Calu3 (cell line): Measurements from ENCODE around the gene CPA1. TPM values are rescaled to one million over a fixed set of nuclear protein-coding genes. Genes with fewer than 3 reads are reported as not detected.

Source experiments
- BruUV-seq: library from RNA; stranded (reverse); fragments of 400-500 nt; replicated peaks from 2 replicates; lab custom pipeline; 2021; lab: Mats Ljungman, UMichigan
- CTCF ChIA-PET: fragments of 300-600 bp; sonication (Branson Sonifier 250); formaldehyde crosslinking; loops from one replicate; lab custom pipeline; 2022; ENCODE audit warnings: antibody characterized with exemption; lab: Charles Lee
- DNase-seq: peaks from one replicate; pipeline ENCODE4 v3.0.0; 2022
- H3K27ac Mint-ChIP-seq: one replicate; pipeline ENCODE4 v1.8.0; 2022; ENCODE audit warnings: mixed read lengths; ENCODE audit not compliant: unreplicated experiment
- H3K27me3 Mint-ChIP-seq: one replicate; pipeline ENCODE4 v1.8.0; 2022; ENCODE audit warnings: mixed read lengths; ENCODE audit not compliant: unreplicated experiment
- H3K36me3 Mint-ChIP-seq: one replicate; pipeline ENCODE4 v1.8.0; 2022; ENCODE audit warnings: mild to moderate bottlenecking, moderate library complexity, mixed read lengths; ENCODE audit not compliant: insufficient read depth, unreplicated experiment
- H3K4me1 Mint-ChIP-seq: one replicate; pipeline ENCODE4 v1.8.0; 2022; ENCODE audit warnings: mild to moderate bottlenecking, low read depth, mixed read lengths; ENCODE audit not compliant: unreplicated experiment
- H3K4me3 Mint-ChIP-seq: one replicate; pipeline ENCODE4 v1.8.0; 2022; ENCODE audit warnings: mild to moderate bottlenecking, low read depth, moderate library complexity, mixed read lengths; ENCODE audit not compliant: unreplicated experiment
- H3K9me3 Mint-ChIP-seq: one replicate; pipeline ENCODE4 v1.8.0; 2022; ENCODE audit warnings: low read depth, mixed read lengths; ENCODE audit not compliant: unreplicated experiment
- CTCF ChIP-seq: fragments of 200-600 bp; IDR thresholded peaks from one replicate; pipeline ENCODE4 v1.8.0; 2022; ENCODE audit warnings: antibody characterized with exemption; ENCODE audit not compliant: unreplicated experiment
- intact Hi-C: fragments of 100-400 bp; cut with micrococcal nuclease; formaldehyde crosslinking; loops from one replicate; pipeline ENCODE4 v1.10.0; 2022; ENCODE audit not compliant: unreplicated experiment
- total RNA-seq: library from RNA; stranded (reverse); gene quantifications from 2 replicates; pipeline ENCODE4 v1.2.3, GENCODE V29; 2022

Gene CPA1
- total RNA-seq, 1 experiment from 2014 or later = not detected

GRCh38 chr7:130362251-130362816 is 18.0 kb upstream of the CPA1 start:
- Mint-ChIP-seq H3K27ac (no peak overlapping the region), H3K4me1 (peaks cover 18% of the 10 kb centered on the region), H3K27me3 (no peaks in the 10 kb centered on the region), H3K4me3 (no peak overlapping the region), H3K9me3 (peaks cover 7% of the 10 kb centered on the region), H3K36me3 (no peaks in the 10 kb centered on the region)
- intact Hi-C loops = no loop called here
- CTCF ChIA-PET = no interaction called here
- no peak for TF ChIP-seq CTCF
- DNase-seq = no peak
- no TSS peak for BruUV-seq

GRCh38 chr7:130363026-130363847 is 17.1 kb upstream of the CPA1 start:
- no peak for TF ChIP-seq CTCF
- peak; percentile 71 for DNase-seq
- no TSS peak for BruUV-seq
- peaks cover 16% of the 10 kb centered on the region for H3K4me1 Mint-ChIP-seq
- H3K36me3 Mint-ChIP-seq = no peaks in the 10 kb centered on the region
- CTCF ChIA-PET = interaction anchor here (0.6 kb wide), 1 partner anchor 187 kb away, joined by 3 read pairs; no protein-coding TSS in a partner anchor
- no peak overlapping the region for H3K4me3 Mint-ChIP-seq
- H3K27ac Mint-ChIP-seq = peak overlapping the region; percentile 15
- intact Hi-C loops = no loop called here
- no peaks in the 10 kb centered on the region for H3K27me3 Mint-ChIP-seq
- peaks cover 7% of the 10 kb centered on the region for H3K9me3 Mint-ChIP-seq

- DNase-seq = no peak
- CTCF ChIA-PET = no interaction called here
- Mint-ChIP-seq H3K4me1 (peaks cover 16% of the 10 kb centered on the region), H3K4me3 (no peak overlapping the region), H3K36me3 (no peaks in the 10 kb centered on the region), H3K27me3 (no peaks in the 10 kb centered on the region), H3K9me3 (peaks cover 6% of the 10 kb centered on the region), H3K27ac (no peak overlapping the region)
- no peak for TF ChIP-seq CTCF
- intact Hi-C loops = no loop called here
- BruUV-seq = no TSS peak
Measured at GRCh38 chr7:130364451-130364850, 15.8 kb upstream of the CPA1 start.

- H3K9me3 Mint-ChIP-seq = peaks cover 3% of the 10 kb centered on the region
- H3K27me3 Mint-ChIP-seq = no peaks in the 10 kb centered on the region
- no peak overlapping the region for H3K4me3 Mint-ChIP-seq
- DNase-seq = no peak
- BruUV-seq = no TSS peak
- no peak overlapping the region for H3K27ac Mint-ChIP-seq
- peaks cover 16% of the 10 kb centered on the region for H3K4me1 Mint-ChIP-seq
- intact Hi-C loops = no loop called here
- no peaks in the 10 kb centered on the region for H3K36me3 Mint-ChIP-seq
- CTCF ChIA-PET = no interaction called here
- no peak for TF ChIP-seq CTCF
Measured at GRCh38 chr7:130365088-130365487, 15.2 kb upstream of the CPA1 start.
